GM23338 (cell line): ENCODE measurements around the gene CHN2. TPM values are rescaled to one million over a fixed set of nuclear protein-coding genes. Genes with fewer than 3 reads are reported as not detected.

Experiments
- ATAC-seq: fragments of 200-7000 bp; cut with Tn5 transposase; 3 replicates; pipeline ENCODE4 v1.9.1; 2020
- DNase-seq: peaks from one replicate; pipeline ENCODE4 v3.0.0-alpha.2; 2015; ENCODE audit warnings: low spot score
- H2AFZ ChIP-seq: fragments of 200-600 bp; sonication (generic); 2 replicates; pipeline ENCODE4 v1.8.0; 2016; ENCODE audit warnings: antibody characterized with exemption, mild to moderate bottlenecking, moderate library complexity
- H3F3A ChIP-seq: fragments of 200-600 bp; sonication (generic); replicated peaks from 2 replicates; pipeline ENCODE4 v1.8.0; 2017; ENCODE audit warnings: antibody characterized with exemption, mixed run types, low read depth
- H3K27ac ChIP-seq: fragments of 200-600 bp; sonication (generic); 2 replicates; pipeline ENCODE4 v1.6.1; 2016; ENCODE audit warnings: low read depth
- H3K27me3 ChIP-seq: fragments of 200-600 bp; sonication (generic); 2 replicates; pipeline ENCODE4 v1.8.0; 2016; ENCODE audit warnings: mild to moderate bottlenecking, mixed run types, moderate library complexity; ENCODE audit not compliant: insufficient read depth
- H3K36me3 ChIP-seq: fragments of 200-600 bp; sonication (generic); 2 replicates; pipeline ENCODE4 v1.8.0; 2016; ENCODE audit warnings: mild to moderate bottlenecking; ENCODE audit not compliant: insufficient read depth
- H3K4me1 ChIP-seq: fragments of 200-600 bp; sonication (generic); 2 replicates; pipeline ENCODE4 v1.8.0; 2016; ENCODE audit warnings: mild to moderate bottlenecking, moderate library complexity; ENCODE audit not compliant: insufficient read depth
- H3K4me2 ChIP-seq: fragments of 200-600 bp; sonication (generic); 2 replicates; pipeline ENCODE4 v1.7.1; 2017; ENCODE audit warnings: mixed run types
- H3K4me3 ChIP-seq: fragments of 200-600 bp; sonication (generic); 2 replicates; pipeline ENCODE4 v1.6.1; 2016; ENCODE audit warnings: mixed run types
- H3K79me2 ChIP-seq: fragments of 200-600 bp; sonication (generic); replicated peaks from 2 replicates; pipeline ENCODE4 v1.8.0; 2017; ENCODE audit warnings: mild to moderate bottlenecking; ENCODE audit not compliant: insufficient read depth
- H3K9me2 ChIP-seq: fragments of 200-600 bp; sonication (generic); 2 replicates; pipeline ENCODE4 v1.8.0; 2017; ENCODE audit not compliant: insufficient read depth
- H4K20me1 ChIP-seq: fragments of 200-600 bp; sonication (generic); replicated peaks from 2 replicates; pipeline ENCODE4 v1.8.0; 2017; ENCODE audit warnings: mild to moderate bottlenecking; ENCODE audit not compliant: insufficient read depth
- H3K27ac Mint-ChIP-seq: 2 replicates; pipeline ENCODE4 v1.8.0; 2020; ENCODE audit warnings: inconsistent platforms, mild to moderate bottlenecking, moderate library complexity, mixed read lengths
- H3K27me3 Mint-ChIP-seq: 3 replicates; pipeline ENCODE4 v1.8.0; 2022; ENCODE audit warnings: low read depth, mild to moderate bottlenecking, moderate library complexity, mixed read lengths, inconsistent platforms; ENCODE audit not compliant: insufficient read depth, poor library complexity
- H3K36me3 Mint-ChIP-seq: 3 replicates; pipeline ENCODE4 v1.8.0; 2021; ENCODE audit warnings: low read depth, mild to moderate bottlenecking, inconsistent platforms, moderate library complexity, mixed read lengths
- H3K4me1 Mint-ChIP-seq: 3 replicates; pipeline ENCODE4 v1.8.0; 2020; ENCODE audit warnings: mild to moderate bottlenecking, inconsistent platforms, mixed read lengths
- H3K4me3 Mint-ChIP-seq: 3 replicates; pipeline ENCODE4 v1.8.0; 2021; ENCODE audit warnings: moderate library complexity, mild to moderate bottlenecking, inconsistent platforms, mixed read lengths
- H3K9me3 Mint-ChIP-seq: 3 replicates; pipeline ENCODE4 v1.8.0; 2020; ENCODE audit warnings: moderate library complexity, mild to moderate bottlenecking, inconsistent platforms, mixed read lengths
- CREB1 ChIP-seq: fragments of 250-450 bp; sonication (Bioruptor Pico); IDR thresholded peaks from 2 replicates; pipeline ENCODE4 v1.5.0; 2020; ENCODE audit warnings: low read depth, mild to moderate bottlenecking, moderate library complexity
- EZH2 ChIP-seq: fragments of 200-600 bp; sonication (generic); IDR thresholded peaks from one replicate; pipeline ENCODE4 v1.8.0; 2017; ENCODE audit warnings: antibody characterized with exemption, mild to moderate bottlenecking, low read depth; ENCODE audit not compliant: unreplicated experiment
- EZH2phosphoT487 ChIP-seq: fragments of 200-600 bp; sonication (generic); IDR thresholded peaks from one replicate; pipeline ENCODE4 v1.8.1; 2018; ENCODE audit warnings: antibody characterized with exemption; ENCODE audit not compliant: unreplicated experiment
- JUNB ChIP-seq: IDR thresholded peaks from one replicate; pipeline ENCODE4 v1.6.1; 2016; ENCODE audit warnings: antibody characterized with exemption; ENCODE audit not compliant: unreplicated experiment
- NANOG ChIP-seq: IDR thresholded peaks from 2 replicates; pipeline ENCODE4 v1.6.1; 2016; ENCODE audit warnings: antibody characterized with exemption, borderline replicate concordance
- POLR2AphosphoS5 ChIP-seq: IDR thresholded peaks from 2 replicates; pipeline ENCODE4 v1.6.1; 2016; ENCODE audit warnings: antibody characterized with exemption, low read depth
- STAT1 ChIP-seq: IDR thresholded peaks from one replicate; pipeline ENCODE4 v1.6.1; 2016; ENCODE audit warnings: antibody characterized with exemption; ENCODE audit not compliant: unreplicated experiment
- ZNF114 ChIP-seq: fragments of 250-450 bp; sonication (Bioruptor Pico); IDR thresholded peaks from 2 replicates; pipeline ENCODE4 v1.5.0; 2020; ENCODE audit warnings: mild to moderate bottlenecking, moderate library complexity
- ZNF331 ChIP-seq: fragments of 250-450 bp; sonication (Bioruptor Pico); IDR thresholded peaks from 2 replicates; pipeline ENCODE4 v1.5.0; 2020; ENCODE audit warnings: low read depth, mild to moderate bottlenecking, moderate library complexity
- ZNF462 ChIP-seq: fragments of 250-450 bp; sonication (Bioruptor Pico); IDR thresholded peaks from 2 replicates; pipeline ENCODE4 v1.5.0; 2020; ENCODE audit warnings: mild to moderate bottlenecking, moderate library complexity
- polyA plus RNA-seq: library from polyadenylated mRNA; unstranded; fragments of >200 nt; fragmentation: Nextera tagmentation; extraction: Ambion mirVana; gene quantifications from 2 replicates; pipeline ENCODE4 v1.2.1, GENCODE V29; 2016
- total RNA-seq: library from RNA; depleted of rRNA; stranded (reverse); fragments of >200 nt; shearing (Covaris generic); gene quantifications from 2 replicates; pipeline ENCODE4 v1.2.3, GENCODE V29; 2014
- TF ChIP-seq, protein P1 (sequence below), 2 experiments: fragments of 200-600 bp in 1 of 2; sonication (generic) in 1 of 2; conservative IDR thresholded peaks; 2 replicates each; pipeline versions ENCODE4 v1.5.1 to v1.6.1; 2016 to 2017; ENCODE audit warnings: antibody characterized with exemption in 2 of 2, low read depth in 2 of 2, mild to moderate bottlenecking in 2 of 2, moderate library complexity in 1 of 2
- TF ChIP-seq, protein P2 (sequence below): IDR thresholded peaks from 2 replicates; pipeline ENCODE4 v1.6.1; 2016; ENCODE audit warnings: antibody characterized with exemption

CHN2 gene
- total and polyA plus RNA-seq, 2 experiments from 2014 or later: 6.1 to 7.5 TPM

DNA sequence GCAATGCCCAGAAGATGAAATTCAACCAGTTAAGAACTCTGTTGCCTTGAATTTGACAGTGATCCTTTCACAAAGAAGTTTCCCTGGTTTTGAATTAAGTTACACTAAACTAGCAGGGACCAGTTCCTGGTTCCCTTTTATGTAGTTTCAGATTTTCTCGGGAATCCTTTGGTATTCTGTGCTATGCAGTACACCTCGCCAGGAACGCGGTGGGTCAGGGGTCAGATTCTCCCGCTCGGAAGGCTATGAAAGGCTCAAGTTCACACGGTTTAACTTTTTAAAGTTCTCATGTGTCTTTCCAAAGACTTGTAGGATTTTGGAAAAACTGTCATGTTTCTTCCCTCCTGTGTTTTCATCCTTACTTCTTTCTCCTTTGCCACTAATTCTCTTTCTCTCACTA is 264.4 kb downstream of the CHN2 start:
- Mint-ChIP-seq H3K27ac (no peak overlapping the region), H3K4me1 (peaks cover 9% of the 10 kb centered on the region), H3K4me3 (no peak overlapping the region), H3K36me3 (no peaks in the 10 kb centered on the region), H3K27me3 (no peaks in the 10 kb centered on the region), H3K9me3 (no peaks in the 10 kb centered on the region)
- no peaks in the 10 kb centered on the region for H3K36me3 ChIP-seq
- TF ChIP-seq ZNF114 (CRISPR knock-in tag) (no peak), CREB1 (CRISPR knock-in tag) (no peak), STAT1 (no peak), EZH2phosphoT487 (no peak), NANOG (no peak)
- TF ChIP-seq, protein P1, sequence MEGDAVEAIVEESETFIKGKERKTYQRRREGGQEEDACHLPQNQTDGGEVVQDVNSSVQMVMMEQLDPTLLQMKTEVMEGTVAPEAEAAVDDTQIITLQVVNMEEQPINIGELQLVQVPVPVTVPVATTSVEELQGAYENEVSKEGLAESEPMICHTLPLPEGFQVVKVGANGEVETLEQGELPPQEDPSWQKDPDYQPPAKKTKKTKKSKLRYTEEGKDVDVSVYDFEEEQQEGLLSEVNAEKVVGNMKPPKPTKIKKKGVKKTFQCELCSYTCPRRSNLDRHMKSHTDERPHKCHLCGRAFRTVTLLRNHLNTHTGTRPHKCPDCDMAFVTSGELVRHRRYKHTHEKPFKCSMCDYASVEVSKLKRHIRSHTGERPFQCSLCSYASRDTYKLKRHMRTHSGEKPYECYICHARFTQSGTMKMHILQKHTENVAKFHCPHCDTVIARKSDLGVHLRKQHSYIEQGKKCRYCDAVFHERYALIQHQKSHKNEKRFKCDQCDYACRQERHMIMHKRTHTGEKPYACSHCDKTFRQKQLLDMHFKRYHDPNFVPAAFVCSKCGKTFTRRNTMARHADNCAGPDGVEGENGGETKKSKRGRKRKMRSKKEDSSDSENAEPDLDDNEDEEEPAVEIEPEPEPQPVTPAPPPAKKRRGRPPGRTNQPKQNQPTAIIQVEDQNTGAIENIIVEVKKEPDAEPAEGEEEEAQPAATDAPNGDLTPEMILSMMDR (conservative IDR thresholded peaks at IDR 0.05; ENCODE audit: low read depth in 2 of 2): no peak
- no peak overlapping the region for H3K4me3 ChIP-seq
- DNase-seq: no peak
- no peaks in the 10 kb centered on the region for H3K27me3 ChIP-seq
- 0 out of 2 replicates have a peak, but pooled peaks cover 7% of the 10 kb centered on the region for H3K4me1 ChIP-seq
- no peak for ATAC-seq
- H2AFZ ChIP-seq: no peak overlapping the region
- no peak overlapping the region for H3K4me2 ChIP-seq
- H3K27ac ChIP-seq: no peak overlapping the region
- no peaks in the 10 kb centered on the region for H4K20me1 ChIP-seq
- H3F3A ChIP-seq: no peaks in the 10 kb centered on the region
- no peaks in the 10 kb centered on the region for H3K79me2 ChIP-seq
- no peaks in the 10 kb centered on the region for H3K9me2 ChIP-seq

- Histone ChIP-seq H3K9me2 (no peaks in the 10 kb centered on the region), H2AFZ (no peak overlapping the region), H3K27ac (no peak overlapping the region), H3K36me3 (no peaks in the 10 kb centered on the region), H3K4me1 (0 out of 2 replicates have a peak, but pooled peaks cover 7% of the 10 kb centered on the region), H3K4me3 (no peak overlapping the region), H3K4me2 (no peak overlapping the region), H3F3A (no peaks in the 10 kb centered on the region), H3K79me2 (no peaks in the 10 kb centered on the region), H4K20me1 (no peaks in the 10 kb centered on the region), H3K27me3 (no peaks in the 10 kb centered on the region)
- no peak overlapping the region for H3K4me3 Mint-ChIP-seq
- no peaks in the 10 kb centered on the region for H3K36me3 Mint-ChIP-seq
- ATAC-seq (no peak), DNase-seq (no peak)
- no peaks in the 10 kb centered on the region for H3K27me3 Mint-ChIP-seq
- H3K27ac Mint-ChIP-seq: no peak overlapping the region
- no peaks in the 10 kb centered on the region for H3K9me3 Mint-ChIP-seq
- H3K4me1 Mint-ChIP-seq: peaks cover 9% of the 10 kb centered on the region
- no peak for TF ChIP-seq ZNF462 (CRISPR knock-in tag)
- TF ChIP-seq STAT1: no peak
- TF ChIP-seq, protein P2, sequence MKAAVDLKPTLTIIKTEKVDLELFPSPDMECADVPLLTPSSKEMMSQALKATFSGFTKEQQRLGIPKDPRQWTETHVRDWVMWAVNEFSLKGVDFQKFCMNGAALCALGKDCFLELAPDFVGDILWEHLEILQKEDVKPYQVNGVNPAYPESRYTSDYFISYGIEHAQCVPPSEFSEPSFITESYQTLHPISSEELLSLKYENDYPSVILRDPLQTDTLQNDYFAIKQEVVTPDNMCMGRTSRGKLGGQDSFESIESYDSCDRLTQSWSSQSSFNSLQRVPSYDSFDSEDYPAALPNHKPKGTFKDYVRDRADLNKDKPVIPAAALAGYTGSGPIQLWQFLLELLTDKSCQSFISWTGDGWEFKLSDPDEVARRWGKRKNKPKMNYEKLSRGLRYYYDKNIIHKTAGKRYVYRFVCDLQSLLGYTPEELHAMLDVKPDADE: no peak
- no peak for TF ChIP-seq ZNF114 (CRISPR knock-in tag)
- TF ChIP-seq JUNB: no peak
- no peak for TF ChIP-seq EZH2phosphoT487
- no peak for TF ChIP-seq EZH2
- no peak for TF ChIP-seq ZNF331 (CRISPR knock-in tag)
- TF ChIP-seq POLR2AphosphoS5: no peak
These were observed 265.0 kb downstream of the CHN2 start for GRCh38 chr7:29459589-29459988.
